T-helper 1 cell treated with Interleukin-12 subunit alpha and Interleukin-12 subunit beta and Interleukin-4 antibody, amounts not matched to agents 30 μg/mL and 1 μg/mL, for 36 hours (primary cell): ENCODE results near the gene GCLC.
A peak's percentile ranks its signal among the peaks of the same experiment; 100 is the strongest.

Source experiments
- H3K27ac Mint-ChIP-seq: one replicate; pipeline ENCODE4 v1.8.0; 2021; ENCODE audit warnings: mild to moderate bottlenecking, mixed read lengths
- H3K27me3 Mint-ChIP-seq: one replicate; pipeline ENCODE4 v1.8.0; 2021; ENCODE audit warnings: low read depth, mixed read lengths
- H3K36me3 Mint-ChIP-seq: one replicate; pipeline ENCODE4 v1.8.0; 2021; ENCODE audit warnings: low read depth, mixed read lengths
- H3K4me1 Mint-ChIP-seq: one replicate; pipeline ENCODE4 v1.8.0; 2021; ENCODE audit warnings: low read depth, mixed read lengths
- H3K4me3 Mint-ChIP-seq: one replicate; pipeline ENCODE4 v1.8.0; 2021; ENCODE audit warnings: mild to moderate bottlenecking, moderate library complexity, mixed read lengths
- H3K9me3 Mint-ChIP-seq: one replicate; pipeline ENCODE4 v1.8.0; 2021; ENCODE audit warnings: mixed read lengths

GCLC gene

DNA sequence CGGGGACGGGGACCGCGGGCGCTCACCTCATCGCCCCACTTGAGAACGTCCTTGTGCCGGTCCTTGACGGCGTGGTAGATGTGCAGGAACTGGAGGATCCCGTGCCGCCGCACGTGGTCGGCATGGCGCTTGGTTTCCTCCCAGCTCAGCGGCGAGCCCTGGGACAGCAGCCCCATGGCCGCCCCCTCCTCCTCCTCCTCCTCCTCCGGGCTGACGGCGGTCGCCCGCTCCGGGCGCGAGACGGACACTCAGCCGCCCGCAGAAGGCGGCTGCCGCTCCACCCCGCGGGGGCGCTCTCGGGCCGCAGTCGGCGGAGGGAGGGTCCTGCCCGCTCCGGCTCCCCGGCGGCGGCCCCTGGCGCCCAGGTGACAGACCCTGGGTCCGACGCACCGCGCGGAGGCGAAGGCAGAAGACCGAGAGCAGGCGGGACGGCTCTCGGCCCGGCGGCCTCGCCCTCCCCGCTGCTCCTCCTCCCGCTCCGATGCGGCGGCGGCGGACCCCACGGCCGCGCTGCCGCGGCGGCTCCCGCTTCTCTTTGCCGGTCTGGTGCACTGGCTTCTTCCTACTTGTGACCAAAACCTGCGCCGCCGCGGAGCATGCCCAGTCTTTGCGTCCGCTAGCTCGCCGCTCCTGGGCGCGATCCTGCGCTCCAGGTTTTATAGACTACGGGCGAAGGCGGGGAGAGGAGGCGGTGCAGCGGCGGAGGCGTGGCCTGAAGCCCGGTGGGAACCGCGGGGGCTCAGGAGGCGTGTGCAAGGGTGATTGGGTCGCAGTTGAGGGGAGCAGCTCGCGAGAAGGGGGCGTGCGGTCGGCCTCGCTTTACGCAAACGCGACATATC, at the start of gene GCLC:
Gene GCLC, minus strand, starts transcription at position 632 of the 839 bp plus-strand sequence. Its CDS starts 456 bp downstream, at position 176.
- H3K4me3 Mint-ChIP-seq, result peak within 1 kb of the TSS; percentile 97
- H3K27me3 Mint-ChIP-seq, result peaks cover 21% of the 10 kb centered on the region
- H3K36me3 Mint-ChIP-seq, result peaks cover 12% of the 10 kb centered on the region
- H3K4me1 Mint-ChIP-seq, result peaks cover 47% of the 10 kb centered on the region
- H3K9me3 Mint-ChIP-seq, result no peaks in the 10 kb centered on the region
- H3K27ac Mint-ChIP-seq, result peak within 1 kb of the TSS; percentile 94

DNA sequence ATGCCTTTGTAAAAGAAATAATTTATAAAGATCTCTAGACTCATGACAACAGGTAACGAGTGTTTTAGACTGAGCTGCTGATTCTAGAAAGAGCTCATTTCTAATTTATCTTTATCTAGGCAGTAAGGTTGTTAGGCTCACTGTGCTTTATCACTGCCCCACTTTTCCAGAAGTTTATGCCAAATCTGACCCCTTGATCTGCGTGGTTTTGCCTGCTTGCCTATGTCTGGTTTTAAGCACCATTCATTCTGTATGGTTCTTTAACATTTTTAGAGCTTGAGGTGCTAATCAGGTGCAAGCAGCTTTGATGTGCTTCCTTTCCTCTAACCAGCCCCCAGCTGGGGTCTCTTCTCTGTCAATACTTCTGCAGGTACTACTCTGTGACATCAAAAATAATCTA, 49.7 kb upstream of the GCLC start:
- Mint-ChIP-seq H3K9me3 (peaks cover 11% of the 10 kb centered on the region), H3K4me1 (no peaks in the 10 kb centered on the region), H3K27ac (no peak overlapping the region), H3K4me3 (no peak overlapping the region), H3K36me3 (no peaks in the 10 kb centered on the region), H3K27me3 (no peaks in the 10 kb centered on the region)

DNA sequence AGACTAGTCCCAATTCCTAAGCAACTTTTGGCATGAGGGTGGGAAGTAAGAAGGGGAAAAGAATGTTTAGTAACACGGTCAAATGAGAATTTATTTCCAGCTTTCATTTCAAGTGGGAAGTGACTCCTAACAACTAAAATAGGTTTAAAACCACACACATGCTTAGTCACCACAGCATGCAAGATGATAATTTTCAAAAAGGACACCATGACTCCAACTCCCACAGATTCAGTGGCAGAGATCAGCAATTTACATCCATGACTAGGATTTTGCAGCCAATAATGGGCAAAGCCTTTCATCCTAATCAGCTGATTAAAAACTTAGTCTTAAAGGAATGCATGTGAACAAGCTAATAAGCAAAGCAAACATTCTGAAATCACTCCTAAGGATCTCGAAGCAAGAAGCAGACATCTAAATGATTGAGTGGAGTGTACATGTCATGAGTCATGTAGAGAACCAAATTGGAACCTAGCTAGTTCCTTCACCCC, 48.1 kb upstream of the GCLC start:
- Mint-ChIP-seq H3K27ac (no peak overlapping the region), H3K4me3 (no peak overlapping the region), H3K4me1 (no peaks in the 10 kb centered on the region), H3K36me3 (no peaks in the 10 kb centered on the region), H3K27me3 (no peaks in the 10 kb centered on the region), H3K9me3 (peaks cover 11% of the 10 kb centered on the region)

DNA sequence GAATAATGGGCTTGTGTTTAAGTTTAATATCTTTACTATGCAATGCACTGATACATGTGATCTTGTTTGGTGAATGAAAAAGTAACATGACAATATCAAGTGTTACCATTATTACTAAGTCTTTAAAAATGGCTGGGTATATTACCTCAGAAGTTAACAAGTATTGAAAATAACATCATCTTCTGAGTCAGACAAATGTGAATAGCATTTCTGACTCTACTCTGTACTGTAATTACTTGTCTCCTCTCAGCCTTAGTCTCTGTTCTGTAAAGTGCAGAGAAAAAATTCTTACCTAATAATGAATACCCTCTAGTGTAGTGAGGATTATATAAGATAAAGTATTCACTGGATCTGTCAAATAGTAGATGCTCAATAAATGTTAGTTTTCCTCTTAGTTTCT, 47.0 kb upstream of the GCLC start:
- Mint-ChIP-seq H3K4me3 (no peak overlapping the region), H3K27me3 (no peaks in the 10 kb centered on the region), H3K4me1 (no peaks in the 10 kb centered on the region), H3K9me3 (peaks cover 4% of the 10 kb centered on the region), H3K27ac (no peak overlapping the region), H3K36me3 (no peaks in the 10 kb centered on the region)

DNA sequence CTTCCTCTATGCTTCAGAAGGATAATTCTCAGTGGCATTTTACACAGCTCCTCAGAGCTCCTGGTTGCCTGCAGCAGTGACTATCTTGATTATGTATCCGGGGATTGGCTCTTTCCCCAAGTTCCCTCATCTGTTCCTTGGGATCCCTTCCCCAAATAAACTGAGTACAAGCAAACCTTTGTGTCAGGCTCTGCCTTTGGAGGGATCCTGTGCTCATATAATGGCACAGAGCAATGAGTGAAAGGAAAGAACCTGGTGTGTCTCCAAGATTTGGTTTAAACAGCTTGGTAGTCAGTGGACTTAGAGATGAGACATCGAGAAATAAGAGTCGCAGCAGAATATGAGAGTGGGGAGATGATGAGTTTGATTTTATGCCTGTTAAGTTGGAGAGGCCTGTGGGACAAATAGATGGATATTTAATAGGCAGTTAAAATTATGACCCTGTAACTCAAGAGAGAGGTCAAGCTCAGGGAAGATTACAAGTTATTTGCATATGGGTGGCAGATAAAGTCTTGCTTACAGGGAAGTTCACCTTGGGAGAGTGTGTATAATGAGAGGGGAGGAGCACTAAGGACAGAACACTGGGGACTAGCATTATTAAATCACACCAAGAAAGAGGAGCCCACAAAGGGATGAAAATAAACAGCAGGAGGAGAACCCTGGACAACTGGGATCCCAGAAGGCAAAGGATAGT, 44.1 kb upstream of the GCLC start:
- Mint-ChIP-seq H3K27me3 (no peaks in the 10 kb centered on the region), H3K4me3 (no peak overlapping the region), H3K4me1 (no peaks in the 10 kb centered on the region), H3K27ac (no peak overlapping the region), H3K9me3 (no peaks in the 10 kb centered on the region), H3K36me3 (no peaks in the 10 kb centered on the region)

DNA sequence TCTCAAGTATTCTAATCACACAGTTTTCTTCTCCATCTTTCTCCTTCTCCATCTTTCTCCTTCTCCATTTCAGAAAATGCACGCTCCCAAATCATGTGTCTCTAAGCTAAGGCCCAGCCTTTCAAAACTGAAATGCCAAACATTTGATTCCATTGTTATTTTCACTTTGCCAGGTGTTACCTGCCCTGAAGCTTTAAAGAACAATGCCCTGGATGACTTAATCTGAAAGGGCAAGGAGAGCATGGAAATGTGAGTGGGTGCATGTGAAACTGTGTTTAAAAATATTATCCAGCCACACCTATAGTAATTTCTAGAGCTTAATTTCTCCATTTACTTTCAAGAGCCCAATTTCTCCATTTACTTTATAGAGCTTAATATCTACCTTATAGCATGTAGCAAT, 42.4 kb upstream of the GCLC start:
- no peaks in the 10 kb centered on the region for H3K9me3 Mint-ChIP-seq
- no peaks in the 10 kb centered on the region for H3K27me3 Mint-ChIP-seq
- H3K36me3 Mint-ChIP-seq, result no peaks in the 10 kb centered on the region
- no peaks in the 10 kb centered on the region for H3K4me1 Mint-ChIP-seq
- no peak overlapping the region for H3K4me3 Mint-ChIP-seq
- no peak overlapping the region for H3K27ac Mint-ChIP-seq

DNA sequence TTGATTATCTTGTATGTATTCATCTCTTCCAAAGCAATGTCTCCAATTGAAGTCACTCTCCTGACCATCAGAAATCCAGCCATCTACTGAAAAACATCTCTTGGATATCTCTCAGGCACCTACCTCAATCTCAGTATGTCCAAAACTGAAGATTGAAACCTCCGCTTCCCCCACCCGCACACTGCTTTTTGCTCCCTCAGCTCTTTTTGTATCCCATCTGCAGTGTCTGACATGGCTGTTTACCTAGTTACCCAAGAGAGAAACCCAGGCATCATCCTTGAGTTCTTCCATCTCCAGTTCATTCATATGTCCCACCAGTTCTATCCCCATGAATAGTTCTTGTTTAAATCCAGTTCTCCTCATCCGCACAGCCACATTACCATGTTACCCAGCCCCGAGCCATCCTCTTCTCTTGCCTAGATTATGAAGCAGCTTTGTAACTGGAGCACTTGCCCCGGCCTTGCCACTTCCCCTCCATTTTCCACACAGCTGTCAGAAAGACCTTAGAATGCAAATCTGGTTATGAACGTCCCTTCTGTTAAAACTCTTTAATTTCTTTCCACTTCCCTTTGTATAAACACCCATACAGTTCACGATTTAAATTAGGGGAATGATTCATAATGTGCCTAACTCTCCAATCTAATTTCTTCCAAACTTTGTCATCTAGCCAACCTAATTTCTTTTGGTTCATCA, 40.5 kb upstream of the GCLC start:
- no peak overlapping the region for H3K27ac Mint-ChIP-seq
- no peak overlapping the region for H3K4me3 Mint-ChIP-seq
- no peaks in the 10 kb centered on the region for H3K9me3 Mint-ChIP-seq
- H3K27me3 Mint-ChIP-seq, result no peaks in the 10 kb centered on the region
- no peaks in the 10 kb centered on the region for H3K4me1 Mint-ChIP-seq
- no peaks in the 10 kb centered on the region for H3K36me3 Mint-ChIP-seq

DNA sequence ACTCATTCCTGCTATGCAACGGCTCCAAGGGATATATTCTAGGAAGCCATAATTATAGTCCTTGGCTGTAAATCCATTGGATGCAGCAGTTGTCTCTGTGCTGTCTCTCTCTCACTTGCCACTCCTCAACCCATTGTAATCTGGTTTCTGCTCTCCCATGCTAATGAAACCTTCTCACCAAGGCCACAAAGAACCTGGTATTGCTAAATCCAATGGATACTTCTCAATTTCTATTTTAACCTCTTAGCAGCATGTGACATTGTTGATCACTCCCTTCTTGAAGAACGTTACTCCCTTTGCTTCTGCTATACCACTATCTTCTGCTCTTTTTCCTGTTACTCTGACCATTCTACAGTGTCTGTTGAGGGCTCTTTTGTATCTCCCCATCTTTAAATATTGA, 39.8 kb upstream of the GCLC start:
- Mint-ChIP-seq H3K4me3 (no peak overlapping the region), H3K9me3 (no peaks in the 10 kb centered on the region), H3K4me1 (no peaks in the 10 kb centered on the region), H3K27ac (no peak overlapping the region), H3K27me3 (no peaks in the 10 kb centered on the region), H3K36me3 (no peaks in the 10 kb centered on the region)

DNA sequence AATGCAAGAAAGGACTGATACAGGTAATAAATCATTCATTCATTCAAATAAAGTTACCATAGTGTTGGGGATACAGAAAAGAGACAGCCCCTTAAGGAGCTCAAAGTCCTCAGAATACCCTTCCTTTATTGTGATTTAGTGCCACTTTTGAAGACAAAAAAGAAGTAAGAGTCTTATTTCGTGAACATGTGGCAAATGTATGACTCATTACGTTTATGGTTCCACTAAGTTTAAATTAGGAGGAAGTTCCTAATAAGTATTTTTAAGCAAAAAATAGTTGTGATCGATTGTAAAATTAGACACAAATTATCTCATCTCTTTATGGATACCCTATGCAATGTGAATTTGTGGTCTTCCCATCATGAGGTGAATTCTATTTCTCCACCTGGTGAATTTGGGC, 38.5 kb upstream of the GCLC start:
- no peak overlapping the region for H3K4me3 Mint-ChIP-seq
- no peak overlapping the region for H3K27ac Mint-ChIP-seq
- no peaks in the 10 kb centered on the region for H3K4me1 Mint-ChIP-seq

DNA sequence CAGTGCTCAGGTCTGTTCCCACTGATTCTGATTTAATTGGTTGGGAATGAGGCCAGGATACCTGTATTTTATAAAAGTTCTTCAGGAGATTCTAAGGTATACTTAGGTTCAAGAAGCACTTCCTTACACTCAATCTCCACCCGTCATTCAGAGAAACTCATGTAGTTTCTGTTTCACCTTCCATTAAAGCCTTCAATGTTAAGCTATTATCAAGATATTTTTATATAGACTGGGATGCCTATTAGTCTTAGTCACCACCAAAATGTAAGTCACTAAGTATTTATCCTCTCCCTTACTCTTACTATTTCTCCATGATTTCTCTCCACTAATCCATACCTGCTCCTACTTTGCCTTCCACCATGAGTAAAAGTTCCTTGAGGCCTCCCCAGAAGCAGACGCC, 38.1 kb upstream of the GCLC start:
- H3K27me3 Mint-ChIP-seq, result no peaks in the 10 kb centered on the region
- H3K27ac Mint-ChIP-seq, result no peak overlapping the region
- H3K9me3 Mint-ChIP-seq, result no peaks in the 10 kb centered on the region
- H3K36me3 Mint-ChIP-seq, result no peaks in the 10 kb centered on the region
- no peak overlapping the region for H3K4me3 Mint-ChIP-seq
- H3K4me1 Mint-ChIP-seq, result no peaks in the 10 kb centered on the region

More for the DNA sequence above, 38.5 kb upstream of the GCLC start:
- H3K27me3 Mint-ChIP-seq, result no peaks in the 10 kb centered on the region
- H3K9me3 Mint-ChIP-seq, result no peaks in the 10 kb centered on the region
- H3K36me3 Mint-ChIP-seq, result no peaks in the 10 kb centered on the region

DNA sequence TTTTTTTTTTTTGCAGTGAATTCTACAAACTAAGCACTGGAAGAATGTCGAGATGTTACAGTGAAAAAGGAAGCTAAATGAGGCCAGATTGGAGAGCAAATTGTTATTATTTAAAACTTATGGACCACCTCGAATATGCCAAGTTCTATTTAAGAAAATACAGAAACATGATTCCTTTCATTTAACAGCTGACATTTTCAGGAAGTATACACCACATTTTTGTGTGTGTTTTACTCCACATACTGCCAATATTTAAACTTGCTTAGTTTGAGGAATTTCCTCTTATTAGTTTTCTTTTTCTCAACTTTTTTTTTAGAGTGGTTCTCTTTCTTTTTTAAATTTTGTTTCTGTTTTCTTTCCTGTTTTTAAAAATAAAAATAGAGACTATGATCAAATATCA, 37.0 kb upstream of the GCLC start:
- H3K4me3 Mint-ChIP-seq, result no peak overlapping the region

DNA sequence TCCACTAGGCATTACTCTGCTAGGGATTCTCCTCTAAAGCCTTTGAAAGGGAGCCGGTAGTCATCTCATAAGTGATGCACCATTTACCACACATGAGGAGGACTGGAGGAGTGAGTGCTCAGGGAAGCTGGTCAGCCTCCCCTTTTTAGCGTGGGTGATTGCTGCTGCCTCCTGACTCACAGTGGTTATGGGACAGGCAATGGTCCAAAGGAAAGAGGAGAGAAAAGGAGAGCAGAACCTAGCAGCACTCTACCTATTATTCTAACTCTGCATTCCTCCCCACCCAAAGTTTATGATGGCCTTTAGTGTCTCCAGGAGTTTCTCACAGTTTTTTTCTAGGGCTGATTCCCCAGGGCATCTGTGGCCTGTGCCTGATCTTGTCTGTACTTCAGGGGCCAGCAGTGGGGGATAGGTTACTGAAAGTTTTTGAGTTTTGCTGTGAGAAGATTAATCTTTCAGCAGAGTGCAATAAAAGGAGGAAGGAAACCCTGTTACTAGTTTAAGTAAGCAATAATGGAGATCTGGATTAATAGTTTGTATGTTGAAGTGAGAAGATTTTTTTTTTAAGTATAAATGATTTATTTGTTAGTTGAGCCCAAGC, 36.4 kb upstream of the GCLC start:
- Mint-ChIP-seq H3K27ac (no peak overlapping the region), H3K4me1 (no peaks in the 10 kb centered on the region), H3K27me3 (no peaks in the 10 kb centered on the region), H3K4me3 (no peak overlapping the region), H3K36me3 (no peaks in the 10 kb centered on the region), H3K9me3 (no peaks in the 10 kb centered on the region)

More for the DNA sequence above, 37.0 kb upstream of the GCLC start:
- Mint-ChIP-seq H3K27ac (no peak overlapping the region), H3K36me3 (no peaks in the 10 kb centered on the region), H3K27me3 (no peaks in the 10 kb centered on the region), H3K4me1 (no peaks in the 10 kb centered on the region), H3K9me3 (no peaks in the 10 kb centered on the region)

DNA sequence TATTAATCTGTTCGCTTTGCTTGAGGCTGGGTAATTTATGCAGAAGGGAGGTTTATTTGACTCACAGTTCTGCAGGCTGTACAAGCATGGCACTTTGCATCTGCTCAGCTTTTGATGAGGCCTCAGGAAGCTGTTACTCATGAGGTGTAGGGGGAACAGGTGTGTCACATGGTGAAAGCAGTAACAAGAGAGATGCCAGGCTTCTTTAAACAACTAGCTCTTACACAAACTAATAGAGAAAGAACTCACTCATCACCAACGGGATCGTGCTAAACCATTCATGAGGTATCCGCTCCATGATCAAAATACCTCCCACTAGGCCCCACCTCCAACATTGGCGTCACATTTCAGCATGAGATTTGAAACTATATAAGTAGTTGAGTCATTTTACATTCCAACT, 34.4 kb upstream of the GCLC start:
- no peak overlapping the region for H3K27ac Mint-ChIP-seq
- no peaks in the 10 kb centered on the region for H3K9me3 Mint-ChIP-seq
- H3K4me3 Mint-ChIP-seq, result no peak overlapping the region
- H3K27me3 Mint-ChIP-seq, result no peaks in the 10 kb centered on the region
- H3K4me1 Mint-ChIP-seq, result no peaks in the 10 kb centered on the region
- no peaks in the 10 kb centered on the region for H3K36me3 Mint-ChIP-seq

DNA sequence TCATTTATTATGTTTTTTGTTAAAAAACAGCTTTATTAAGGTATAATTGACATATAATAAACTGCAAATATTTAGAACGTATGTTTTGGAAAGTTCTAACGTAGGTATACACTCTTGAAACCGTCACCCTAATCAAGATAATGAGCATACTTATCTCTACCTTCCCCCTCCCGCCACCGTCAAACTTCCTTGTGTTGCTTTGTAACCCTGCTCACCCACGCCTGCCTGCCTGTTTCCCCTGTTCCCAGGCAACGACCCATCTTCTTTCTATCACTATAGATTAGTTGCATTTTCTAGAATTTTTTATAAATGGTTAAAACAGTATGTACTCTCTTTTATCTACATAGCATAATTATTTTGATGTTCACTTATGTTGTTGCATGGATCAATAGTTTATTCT, 33.5 kb upstream of the GCLC start:
- Mint-ChIP-seq H3K4me1 (no peaks in the 10 kb centered on the region), H3K27ac (no peak overlapping the region), H3K9me3 (no peaks in the 10 kb centered on the region), H3K27me3 (no peaks in the 10 kb centered on the region), H3K36me3 (no peaks in the 10 kb centered on the region), H3K4me3 (no peak overlapping the region)
